G401.6 (cell line): ENCODE results near the gene MOBP.
A peak's percentile ranks its signal among the peaks of the same experiment; 100 is the strongest.
"Not testable (repeated sequence)": the region's sequence is repeated elsewhere in the genome, so short reads cannot be mapped to it uniquely, and the experiment has no call there.

Experiments used
- FAIRE-seq: peaks from 2 replicates; lab custom pipeline; 2012; peaks lifted over from hg19 to GRCh38; lab: Jason Lieb, UNC

MOBP gene

DNA sequence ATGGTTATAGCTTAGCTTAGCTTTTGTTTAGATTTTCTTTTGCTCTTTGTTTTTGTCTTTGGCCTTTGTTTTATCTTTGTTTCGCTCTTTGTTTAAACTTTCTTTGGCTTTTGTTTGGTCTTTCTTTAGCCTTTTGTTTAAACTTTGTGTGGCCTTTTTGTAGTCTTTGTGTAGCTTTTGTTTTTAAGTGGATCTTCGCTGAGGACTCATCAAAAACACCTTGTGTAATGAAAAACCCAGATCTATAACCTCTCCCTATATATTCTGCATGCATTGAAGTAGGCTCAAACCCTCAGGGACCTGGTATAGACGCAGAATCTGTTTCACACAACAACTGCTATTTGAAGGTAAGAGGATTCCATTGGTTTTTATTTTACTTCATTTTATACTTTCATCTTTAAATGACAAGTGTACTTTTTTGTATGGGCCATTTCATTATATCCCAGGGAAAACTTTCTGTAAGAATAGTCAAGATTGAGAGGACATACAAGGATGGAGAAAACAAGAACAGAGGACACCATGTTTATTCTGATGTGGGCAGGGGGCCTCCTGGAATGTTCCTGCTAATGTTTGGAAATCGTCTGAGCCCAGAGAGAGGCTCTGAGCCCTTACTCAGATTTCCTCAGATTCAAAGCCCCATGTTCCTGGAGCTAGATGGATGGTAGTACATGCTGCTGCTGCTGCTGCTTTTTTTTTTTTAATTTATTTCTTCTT lies at the start of gene MOBP:
TSS of gene MOBP (plus strand) at position 287 of the 714 bp plus-strand sequence. CDS start 34,390 bp downstream, outside the sequence.
- FAIRE-seq: no peak

DNA sequence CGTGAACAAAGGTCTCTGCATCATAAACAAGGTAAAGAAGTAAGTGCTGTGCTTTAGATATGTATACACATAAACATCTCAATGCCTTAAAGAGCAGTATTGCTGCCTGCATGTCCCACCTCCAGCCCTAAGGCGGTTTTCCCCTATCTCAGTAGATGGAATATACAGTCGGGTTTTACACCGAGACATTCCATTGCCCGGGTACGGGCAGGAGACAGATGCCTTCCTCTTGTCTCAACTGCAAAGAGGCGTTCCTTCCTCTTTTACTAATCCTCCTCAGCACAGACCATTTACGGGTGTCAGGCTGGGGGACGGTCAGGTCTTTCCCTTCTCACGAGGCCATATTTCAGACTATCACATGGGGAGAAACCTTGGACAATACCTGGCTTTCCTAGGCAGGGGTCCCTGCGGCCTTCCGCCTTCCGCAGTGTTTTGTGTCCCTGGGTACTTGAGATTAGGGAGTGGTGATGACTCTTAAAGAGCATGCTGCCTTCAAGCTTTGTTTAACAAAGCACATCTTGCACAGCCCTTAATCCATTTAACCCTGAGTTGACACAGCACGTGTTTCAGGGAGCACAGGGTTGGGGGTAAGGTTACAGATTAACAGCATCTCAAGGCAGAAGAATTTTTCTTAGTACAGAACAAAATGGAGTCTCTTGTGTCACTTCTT lies 48.8 kb upstream of the MOBP start:
- FAIRE-seq: not testable (repeated sequence)

- no peak for FAIRE-seq
Measured at GRCh38 chr3:39419742-39420315, 47.7 kb upstream of the MOBP start.

- FAIRE-seq: no peak
Measured at GRCh38 chr3:39420543-39420942, 46.9 kb upstream of the MOBP start.

DNA sequence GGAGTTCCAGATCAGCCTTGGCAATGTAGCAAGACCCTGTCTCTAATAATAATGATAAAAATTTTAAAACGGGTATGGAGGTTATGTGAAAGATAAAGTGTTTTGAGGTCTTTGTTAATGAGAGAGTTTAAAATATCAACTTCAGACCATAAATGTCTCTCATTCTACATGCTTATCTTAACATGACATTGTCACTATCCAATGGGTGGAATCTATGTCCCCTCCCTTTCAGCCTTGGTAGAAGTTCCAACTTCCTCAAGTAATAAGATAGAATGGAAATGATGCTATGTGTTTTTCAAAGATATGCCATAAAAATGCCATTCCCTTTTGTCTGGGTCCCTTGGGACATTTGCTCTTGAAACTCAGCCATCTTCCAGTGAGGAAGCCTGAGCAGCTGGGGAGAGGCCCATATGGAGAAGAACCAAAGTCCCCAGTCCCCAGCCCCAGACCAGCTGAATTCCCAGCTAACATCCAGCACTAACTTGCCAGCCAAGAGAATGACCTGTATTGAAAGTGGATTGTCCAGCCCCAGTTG lies 44.0 kb upstream of the MOBP start:
- no peak for FAIRE-seq

DNA sequence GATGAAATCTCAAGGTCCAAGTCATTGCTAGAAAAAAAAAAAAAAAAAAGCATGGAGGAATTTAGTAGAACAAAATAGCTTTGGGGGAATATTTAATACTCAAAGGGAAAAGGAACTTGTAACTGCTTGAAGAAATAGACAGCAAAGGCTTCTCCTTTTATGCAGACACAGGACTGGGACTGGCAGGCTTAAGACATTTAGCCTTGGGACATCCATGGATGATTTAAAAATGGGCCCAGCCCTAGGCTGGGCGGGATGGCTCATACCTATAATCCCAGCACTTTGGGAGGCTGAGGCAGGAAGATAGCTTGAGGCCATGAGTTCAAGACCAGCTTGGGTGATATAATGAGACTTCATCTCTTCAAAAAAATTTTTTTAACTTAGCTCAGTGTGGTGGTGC lies 41.2 kb upstream of the MOBP start:
- FAIRE-seq: no peak

DNA sequence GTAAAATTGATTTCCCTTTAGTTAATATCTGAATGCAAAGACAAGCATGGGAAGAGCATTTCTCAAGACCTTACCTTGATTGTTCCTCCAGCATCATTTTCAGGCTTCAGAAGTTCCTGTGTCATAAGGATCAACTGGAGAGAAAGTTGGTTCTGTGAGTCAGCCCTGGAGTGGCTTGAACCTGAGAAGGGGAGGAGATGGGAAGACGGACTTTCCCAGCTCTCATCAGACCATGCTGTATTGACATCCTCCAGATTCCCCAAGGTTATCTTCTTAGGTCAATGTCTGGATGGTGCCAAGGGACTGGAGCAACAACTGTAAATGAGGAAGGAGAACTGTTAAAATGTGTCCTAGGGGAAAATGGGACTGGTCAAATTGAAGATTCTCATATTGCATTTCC lies 40.0 kb upstream of the MOBP start:
- FAIRE-seq: no peak

- FAIRE-seq: no peak
Measured at GRCh38 chr3:39428745-39429201, 38.7 kb upstream of the MOBP start.

GRCh38 chr3:39429466-39429865 lies 38.0 kb upstream of the MOBP start:
- no peak for FAIRE-seq

GRCh38 chr3:39432342-39432741 lies 35.1 kb upstream of the MOBP start:
- FAIRE-seq: no peak

- FAIRE-seq: no peak
Measured at GRCh38 chr3:39433642-39434041, 33.8 kb upstream of the MOBP start.

DNA sequence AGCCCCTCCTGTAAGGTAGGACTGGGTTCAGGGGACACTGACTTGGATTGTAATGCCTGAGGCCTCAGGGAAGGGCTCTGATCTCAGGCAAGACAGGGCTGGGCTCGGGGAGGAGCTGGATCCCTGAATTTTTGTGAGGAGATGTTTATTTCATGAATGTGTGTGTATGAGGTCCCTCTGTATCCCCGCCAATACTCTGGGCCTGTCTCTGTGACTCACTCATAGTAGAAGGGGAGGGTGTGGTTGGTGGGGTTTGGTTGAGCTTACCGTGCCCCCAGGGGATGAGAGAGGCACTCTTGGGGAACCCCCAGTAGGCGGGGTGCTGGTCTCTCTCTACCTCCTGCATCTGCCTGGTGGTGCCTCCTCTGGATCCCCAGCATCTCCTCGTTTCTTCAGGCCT lies 32.9 kb upstream of the MOBP start:
- FAIRE-seq: no peak

GRCh38 chr3:39435006-39435748 lies 32.3 kb upstream of the MOBP start:
- no peak for FAIRE-seq

DNA sequence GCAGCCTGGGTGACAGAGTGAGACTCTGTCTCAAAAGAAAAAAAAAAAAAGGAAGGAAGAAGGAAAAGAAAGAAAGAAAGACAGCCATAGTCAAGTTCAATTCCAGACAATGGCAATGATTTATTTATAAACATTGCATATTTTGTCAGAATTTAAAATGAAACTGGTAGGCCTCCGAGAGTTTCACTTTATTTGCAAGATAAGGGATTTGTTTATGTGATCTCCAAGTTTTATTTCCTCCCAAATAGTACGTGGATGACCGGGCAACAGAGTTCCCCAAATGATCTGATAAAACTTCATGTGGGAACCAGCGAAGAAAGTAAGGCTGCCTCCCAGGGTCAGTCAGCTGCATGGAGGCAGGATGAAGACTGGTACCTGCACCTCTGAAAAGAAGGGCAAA lies 28.6 kb upstream of the MOBP start:
- FAIRE-seq: no peak

- FAIRE-seq: no peak
Measured at GRCh38 chr3:39440316-39440715, 27.2 kb upstream of the MOBP start.

DNA sequence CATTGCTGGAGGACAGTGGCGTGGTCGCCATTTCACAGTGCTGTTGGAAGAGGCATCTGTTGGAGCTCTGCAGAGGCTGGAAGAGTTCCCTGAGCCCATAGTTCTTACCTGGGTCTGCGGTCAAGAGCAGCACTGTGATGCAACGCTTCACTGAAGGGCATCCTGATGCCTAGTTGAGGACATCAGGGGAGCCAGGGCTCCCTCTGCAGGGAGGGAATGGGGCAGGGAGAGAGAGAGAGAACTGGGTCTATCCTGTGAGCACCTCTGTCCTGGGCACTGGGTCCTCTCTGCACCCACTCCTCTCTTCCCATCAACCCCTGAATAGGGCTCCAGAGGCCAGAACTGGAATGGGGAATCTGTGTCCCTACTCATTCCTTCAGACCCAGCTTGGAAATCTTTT lies 23.9 kb upstream of the MOBP start:
- FAIRE-seq: no peak

GRCh38 chr3:39445927-39446326 lies 21.6 kb upstream of the MOBP start:
- FAIRE-seq: no peak

DNA sequence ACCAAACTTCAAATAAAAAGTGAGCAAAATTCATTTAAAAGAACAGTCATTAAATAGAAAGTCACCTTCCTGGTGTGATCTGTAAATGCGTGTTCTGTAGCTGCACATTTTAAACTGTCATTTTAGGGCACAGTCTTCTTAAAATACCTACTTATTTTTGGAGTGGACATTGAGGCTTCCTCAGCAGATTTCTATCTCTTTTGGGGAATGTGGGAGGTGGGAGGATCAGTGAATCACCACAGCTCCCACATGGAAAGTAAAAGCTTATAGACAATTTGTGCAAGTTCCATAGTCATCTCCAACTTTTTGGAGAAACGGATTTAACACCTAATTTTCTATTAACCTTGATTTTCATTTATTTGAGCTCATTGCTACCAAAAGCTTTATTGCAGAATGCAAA lies 21.0 kb upstream of the MOBP start:
- no peak for FAIRE-seq

DNA sequence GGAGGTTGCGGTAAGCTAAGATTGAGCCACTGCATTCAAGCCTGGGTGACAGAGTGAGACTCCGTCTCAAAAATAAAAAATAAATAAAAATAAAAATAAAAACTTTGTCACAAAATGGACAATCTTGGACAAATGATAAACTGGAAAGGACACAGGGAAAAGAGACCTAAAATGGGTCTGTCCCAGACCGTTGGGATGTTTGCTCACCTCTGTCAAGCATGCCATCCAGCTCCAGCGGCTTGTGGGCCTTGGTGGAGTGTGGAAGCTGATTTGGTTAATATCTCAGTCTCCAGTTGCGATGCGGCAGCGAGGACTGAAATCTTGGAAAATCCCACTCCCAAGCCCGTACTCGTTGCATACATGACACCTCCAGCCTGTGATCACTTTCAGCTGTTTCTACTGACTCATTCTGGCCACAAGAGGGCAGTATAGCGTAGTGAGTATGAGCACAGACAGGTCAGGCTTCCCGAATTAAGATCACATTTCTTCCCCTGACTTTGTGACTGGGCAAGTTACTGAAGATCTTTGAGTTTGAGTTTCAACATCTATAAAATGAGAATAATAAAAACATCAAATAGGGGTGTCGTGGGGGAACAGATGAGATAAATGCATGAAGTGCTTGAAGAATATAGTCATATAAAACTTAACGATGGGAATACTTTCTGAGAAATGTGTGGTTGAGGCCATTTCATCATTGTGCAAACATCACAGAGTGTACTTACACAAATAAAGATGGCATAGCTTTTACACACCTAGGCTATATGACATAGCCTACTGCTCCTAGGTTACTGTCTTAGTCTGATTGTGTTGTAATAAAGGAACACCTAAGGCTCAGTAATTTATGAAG lies 19.6 kb upstream of the MOBP start:
- peak; percentile 94 for FAIRE-seq

GRCh38 chr3:39448506-39449233 lies 18.8 kb upstream of the MOBP start:
- FAIRE-seq: no peak

GRCh38 chr3:39449796-39450195 lies 17.7 kb upstream of the MOBP start:
- FAIRE-seq: no peak
